Activated CD4-positive, alpha-beta T cell treated with anti-CD3 and anti-CD28 coated beads, Interleukin-2, amount 10 ng/mL, durations not matched to agents 24 days and 14 days (primary cell): ENCODE results near the gene HBQ1. TPM values are rescaled to one million over a fixed set of nuclear protein-coding genes. Genes with fewer than 3 reads are reported as not detected.
A peak's percentile ranks its signal among the peaks of the same experiment; 100 is the strongest.
"Not testable (repeated sequence)": the region's sequence is repeated elsewhere in the genome, so short reads cannot be mapped to it uniquely, and the experiment has no call there.

ENCODE experiments used
- DNase-seq: peaks from one replicate; pipeline ENCODE4 v3.0.0; 2022
- H3K27ac Mint-ChIP-seq: one replicate; pipeline ENCODE4 v1.8.0; 2022; ENCODE audit warnings: mild to moderate bottlenecking, mixed read lengths
- H3K27me3 Mint-ChIP-seq: one replicate; pipeline ENCODE4 v1.8.0; 2022; ENCODE audit warnings: mixed read lengths
- H3K36me3 Mint-ChIP-seq: one replicate; pipeline ENCODE4 v1.8.0; 2022; ENCODE audit warnings: low read depth, mild to moderate bottlenecking, mixed read lengths
- H3K4me1 Mint-ChIP-seq: one replicate; pipeline ENCODE4 v1.8.0; 2021; ENCODE audit warnings: mixed read lengths
- H3K4me3 Mint-ChIP-seq: one replicate; pipeline ENCODE4 v1.8.0; 2022; ENCODE audit warnings: mild to moderate bottlenecking, moderate library complexity, mixed read lengths
- H3K9me3 Mint-ChIP-seq: one replicate; pipeline ENCODE4 v1.8.0; 2021; ENCODE audit warnings: mixed read lengths
- intact Hi-C: fragments of 100-400 bp; cut with micrococcal nuclease; formaldehyde crosslinking; loops from one replicate; pipeline ENCODE4 v1.15.1; 2023
- total RNA-seq: library from RNA; stranded (reverse); gene quantifications from 2 replicates; pipeline ENCODE4 v1.2.3, GENCODE V29; 2022

Gene HBQ1
- total RNA-seq, 1 donor from 2014 or later = 1.6 TPM

- not testable (repeated sequence) for H3K36me3 Mint-ChIP-seq
These were observed 3.5 kb upstream of the HBQ1 start, which contains the start of gene HBA1 for GRCh38 chr16:176477-177382. Gene HBA1, plus strand, starts transcription at chr16:176680. Its CDS starts 37 bp downstream, at chr16:176717.

DNA sequence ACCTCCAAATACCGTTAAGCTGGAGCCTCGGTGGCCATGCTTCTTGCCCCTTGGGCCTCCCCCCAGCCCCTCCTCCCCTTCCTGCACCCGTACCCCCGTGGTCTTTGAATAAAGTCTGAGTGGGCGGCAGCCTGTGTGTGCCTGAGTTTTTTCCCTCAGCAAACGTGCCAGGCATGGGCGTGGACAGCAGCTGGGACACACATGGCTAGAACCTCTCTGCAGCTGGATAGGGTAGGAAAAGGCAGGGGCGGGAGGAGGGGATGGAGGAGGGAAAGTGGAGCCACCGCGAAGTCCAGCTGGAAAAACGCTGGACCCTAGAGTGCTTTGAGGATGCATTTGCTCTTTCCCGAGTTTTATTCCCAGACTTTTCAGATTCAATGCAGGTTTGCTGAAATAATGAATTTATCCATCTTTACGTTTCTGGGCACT, 2.9 kb upstream of the HBQ1 start:
- H3K36me3 Mint-ChIP-seq = no peaks in the 10 kb centered on the region
- peak overlapping the region; percentile 10 for H3K4me3 Mint-ChIP-seq
- H3K27ac Mint-ChIP-seq = no peak overlapping the region
- no peaks in the 10 kb centered on the region for H3K9me3 Mint-ChIP-seq
- peaks cover 46% of the 10 kb centered on the region for H3K27me3 Mint-ChIP-seq
- intact Hi-C loops = no loop called here
- H3K4me1 Mint-ChIP-seq = peaks cover 9% of the 10 kb centered on the region
- no peak for DNase-seq

More at GRCh38 chr16:176477-177382, 3.5 kb upstream of the HBQ1 start, which contains the start of gene HBA1:
- H3K4me3 Mint-ChIP-seq = peak within 1 kb of the TSS; percentile 10
- H3K27me3 Mint-ChIP-seq = peaks cover 48% of the 10 kb centered on the region
- DNase-seq = peak; percentile 72
- H3K27ac Mint-ChIP-seq, H3K9me3 Mint-ChIP-seq, intact Hi-C loops: not testable (repeated sequence)
- H3K4me1 Mint-ChIP-seq = peaks cover 11% of the 10 kb centered on the region

DNA sequence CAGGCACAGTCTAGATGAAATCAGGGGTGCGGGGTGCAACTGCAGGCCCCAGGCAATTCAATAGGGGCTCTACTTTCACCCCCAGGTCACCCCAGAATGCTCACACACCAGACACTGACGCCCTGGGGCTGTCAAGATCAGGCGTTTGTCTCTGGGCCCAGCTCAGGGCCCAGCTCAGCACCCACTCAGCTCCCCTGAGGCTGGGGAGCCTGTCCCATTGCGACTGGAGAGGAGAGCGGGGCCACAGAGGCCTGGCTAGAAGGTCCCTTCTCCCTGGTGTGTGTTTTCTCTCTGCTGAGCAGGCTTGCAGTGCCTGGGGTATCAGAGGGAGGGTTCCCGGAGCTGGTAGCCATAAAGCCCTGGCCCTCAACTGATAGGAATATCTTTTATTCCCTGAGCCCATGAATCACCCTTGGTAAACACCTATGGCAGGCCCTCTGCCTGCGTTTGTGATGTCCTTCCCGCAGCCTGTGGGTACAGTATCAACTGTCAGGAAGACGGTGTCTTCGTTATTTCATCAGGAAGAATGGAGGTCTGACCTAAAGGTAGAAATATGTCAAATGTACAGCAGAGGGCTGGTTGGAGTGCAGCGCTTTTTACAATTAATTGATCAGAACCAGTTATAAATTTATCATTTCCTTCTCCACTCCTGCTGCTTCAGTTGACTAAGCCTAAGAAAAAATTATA, 2.1 kb upstream of the HBQ1 start:
- H3K36me3 Mint-ChIP-seq = peaks cover 1% of the 10 kb centered on the region

DNA sequence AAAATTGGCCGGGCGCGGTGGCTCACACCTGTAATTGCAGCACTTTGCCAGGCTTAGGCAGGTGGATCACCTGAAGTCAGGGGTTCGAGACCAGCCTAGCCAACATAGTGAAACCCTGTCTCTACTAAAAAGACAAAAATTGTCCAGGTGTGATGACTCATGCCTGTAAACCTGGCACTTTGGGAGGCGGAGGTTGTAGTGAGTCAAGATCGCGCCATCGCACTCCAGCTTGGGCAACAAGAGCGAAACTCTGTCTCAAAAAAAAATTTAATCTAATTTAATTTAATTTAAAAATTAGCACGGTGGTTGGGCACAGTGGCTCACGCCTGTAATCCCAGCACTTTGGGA, 1.6 kb upstream of the HBQ1 start:
- Mint-ChIP-seq H3K36me3 (peaks cover 1% of the 10 kb centered on the region), H3K27ac (no peak overlapping the region), H3K4me3 (no peak overlapping the region), H3K27me3 (peaks cover 42% of the 10 kb centered on the region), H3K4me1 (peaks cover 9% of the 10 kb centered on the region), H3K9me3 (no peaks in the 10 kb centered on the region)
- intact Hi-C loops = no loop called here
- DNase-seq = no peak

More for the DNA sequence above, 2.1 kb upstream of the HBQ1 start:
- H3K4me1 Mint-ChIP-seq = peaks cover 9% of the 10 kb centered on the region
- no peak overlapping the region for H3K27ac Mint-ChIP-seq
- H3K27me3 Mint-ChIP-seq = peaks cover 46% of the 10 kb centered on the region
- intact Hi-C loops = no loop called here
- DNase-seq = no peak
- no peaks in the 10 kb centered on the region for H3K9me3 Mint-ChIP-seq
- H3K4me3 Mint-ChIP-seq = no peak overlapping the region

DNA sequence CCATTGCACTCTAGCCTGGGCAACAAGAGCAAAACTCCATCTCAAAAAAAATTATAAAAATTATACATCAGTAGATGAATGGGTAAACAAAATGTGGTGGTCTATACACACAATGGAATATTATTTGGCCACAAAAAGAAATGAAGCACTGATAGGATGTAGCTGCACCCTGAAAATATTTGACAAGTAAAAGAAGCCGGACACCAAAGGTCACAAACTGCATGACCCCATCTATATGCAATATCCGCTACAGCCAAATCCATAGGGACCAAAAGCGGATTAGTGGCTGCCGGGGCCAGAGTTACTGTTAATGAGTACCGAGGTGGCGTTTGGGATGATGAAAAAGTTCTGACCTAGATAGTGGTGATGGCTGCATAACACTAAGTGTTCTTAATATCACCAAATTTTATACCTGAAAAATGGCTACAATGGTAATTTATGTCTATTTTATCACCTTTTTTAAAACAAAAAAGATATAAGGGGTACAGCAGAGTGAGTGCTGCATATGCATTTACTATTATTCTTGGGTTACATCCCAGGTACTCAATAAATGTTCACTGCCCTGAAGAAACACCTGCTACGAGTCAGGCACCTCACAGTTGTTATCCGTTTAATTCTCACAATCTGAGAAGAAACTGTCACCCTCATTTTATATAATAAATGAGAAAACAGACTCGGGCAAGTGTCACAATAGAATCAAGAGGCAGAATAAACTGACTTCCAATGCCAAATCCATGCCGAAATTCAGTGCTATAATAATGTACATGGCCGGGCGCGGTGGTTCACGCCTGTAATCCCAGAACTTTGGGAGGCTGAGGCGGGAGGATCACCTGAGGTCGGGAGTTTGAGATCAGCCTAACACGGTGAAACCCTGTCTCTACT, 807 bp upstream of the HBQ1 start:
- Mint-ChIP-seq H3K4me1 (peaks cover 8% of the 10 kb centered on the region), H3K9me3 (no peaks in the 10 kb centered on the region), H3K36me3 (peaks cover 1% of the 10 kb centered on the region), H3K4me3 (peak overlapping the region; percentile 54), H3K27me3 (peaks cover 37% of the 10 kb centered on the region), H3K27ac (no peak overlapping the region)
- intact Hi-C loops = loop anchor here (5.0 kb wide), 1 partner anchor 183 kb away; no protein-coding TSS in a partner anchor
- DNase-seq = no peak

DNA sequence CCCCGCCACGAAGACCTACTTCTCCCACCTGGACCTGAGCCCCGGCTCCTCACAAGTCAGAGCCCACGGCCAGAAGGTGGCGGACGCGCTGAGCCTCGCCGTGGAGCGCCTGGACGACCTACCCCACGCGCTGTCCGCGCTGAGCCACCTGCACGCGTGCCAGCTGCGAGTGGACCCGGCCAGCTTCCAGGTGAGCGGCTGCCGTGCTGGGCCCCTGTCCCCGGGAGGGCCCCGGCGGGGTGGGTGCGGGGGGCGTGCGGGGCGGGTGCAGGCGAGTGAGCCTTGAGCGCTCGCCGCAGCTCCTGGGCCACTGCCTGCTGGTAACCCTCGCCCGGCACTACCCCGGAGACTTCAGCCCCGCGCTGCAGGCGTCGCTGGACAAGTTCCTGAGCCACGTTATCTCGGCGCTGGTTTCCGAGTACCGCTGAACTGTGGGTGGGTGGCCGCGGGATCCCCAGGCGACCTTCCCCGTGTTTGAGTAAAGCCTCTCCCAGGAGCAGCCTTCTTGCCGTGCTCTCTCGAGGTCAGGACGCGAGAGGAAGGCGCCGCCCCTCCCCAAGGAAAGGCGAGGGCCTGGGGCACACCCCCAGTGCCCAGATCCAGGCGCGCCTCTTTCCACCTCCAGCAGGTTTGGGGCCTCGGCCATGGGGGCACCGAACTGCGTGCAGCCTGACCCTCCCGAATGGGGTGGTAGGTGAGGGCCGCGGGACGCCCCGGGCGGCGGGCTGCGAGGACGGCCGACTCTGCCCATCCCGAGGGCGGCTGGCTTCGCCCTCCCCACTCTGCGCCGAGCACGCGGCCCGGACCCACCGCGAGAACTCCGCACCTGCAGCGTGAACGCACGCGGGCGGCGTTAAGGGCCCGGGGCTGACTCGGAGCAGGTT, 664 bp downstream of the HBQ1 start:
- Mint-ChIP-seq H3K4me3 (peak overlapping the region; percentile 40), H3K36me3 (peaks cover 8% of the 10 kb centered on the region), H3K9me3 (no peaks in the 10 kb centered on the region), H3K4me1 (no peaks in the 10 kb centered on the region), H3K27ac (no peak overlapping the region), H3K27me3 (peaks cover 25% of the 10 kb centered on the region)
- peak; percentile 96 for DNase-seq
- intact Hi-C loops = loop anchor here (1.0 to 5.0 kb wide), 2 partner anchors 74 to 181 kb away; no protein-coding TSS in a partner anchor

DNA sequence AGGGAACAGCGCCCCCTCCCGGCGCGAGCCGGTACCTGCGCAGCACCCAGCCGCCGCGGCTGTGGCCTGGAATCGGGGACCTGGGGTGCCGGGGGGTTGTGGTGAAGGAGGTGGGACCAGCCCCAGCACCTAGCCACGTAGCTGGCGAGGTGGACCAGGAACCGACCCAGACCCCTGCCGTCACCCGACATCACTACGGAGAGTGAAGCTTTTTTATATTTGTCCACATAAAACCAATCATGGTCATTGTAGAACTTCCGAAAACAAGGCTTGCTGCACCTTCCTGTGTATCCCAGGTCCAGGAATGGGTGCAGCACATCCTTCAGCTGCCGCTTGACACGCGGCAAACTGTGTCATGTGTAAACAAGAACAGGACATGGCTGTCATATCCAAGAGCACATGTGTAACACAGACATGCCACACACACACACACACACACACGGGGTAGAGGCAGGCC, 1.3 kb downstream of the HBQ1 start:
- Mint-ChIP-seq H3K27ac (no peak overlapping the region), H3K4me1 (no peaks in the 10 kb centered on the region), H3K36me3 (peaks cover 8% of the 10 kb centered on the region), H3K4me3 (no peak overlapping the region), H3K9me3 (no peaks in the 10 kb centered on the region), H3K27me3 (peaks cover 25% of the 10 kb centered on the region)
- DNase-seq = no peak
- intact Hi-C loops = loop anchor here (1.0 to 5.0 kb wide), 2 partner anchors 74 to 181 kb away; no protein-coding TSS in a partner anchor

GRCh38 chr16:183005-183404, 2.7 kb downstream of the HBQ1 start:
- H3K4me3 Mint-ChIP-seq = no peak overlapping the region
- DNase-seq = no peak
- peaks cover 13% of the 10 kb centered on the region for H3K36me3 Mint-ChIP-seq
- peaks cover 16% of the 10 kb centered on the region for H3K27me3 Mint-ChIP-seq
- intact Hi-C loops = loop anchor here (5.0 kb wide), 1 partner anchor 179 kb away; no protein-coding TSS in a partner anchor
- no peaks in the 10 kb centered on the region for H3K9me3 Mint-ChIP-seq
- no peak overlapping the region for H3K27ac Mint-ChIP-seq
- H3K4me1 Mint-ChIP-seq = no peaks in the 10 kb centered on the region

DNA sequence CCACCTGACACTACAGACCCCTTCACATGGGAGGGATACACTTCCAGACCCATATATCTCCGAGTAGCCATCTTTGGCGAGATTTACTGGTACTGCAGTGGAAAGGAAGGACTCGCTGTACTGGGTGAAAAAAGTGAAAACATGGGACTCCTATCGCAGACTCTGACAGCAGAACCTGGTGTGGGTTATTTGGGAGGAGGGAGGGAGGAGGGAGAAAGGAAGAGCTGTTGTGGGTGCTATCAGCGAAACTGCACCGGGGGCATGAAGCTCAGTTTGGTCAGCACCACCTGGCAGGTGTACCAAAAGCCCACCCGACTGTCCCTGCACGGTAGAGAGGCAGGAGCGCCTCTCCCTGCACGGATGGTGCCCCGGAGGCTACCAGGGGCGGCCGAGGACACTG, 5.0 kb downstream of the HBQ1 start:
- no peaks in the 10 kb centered on the region for H3K27me3 Mint-ChIP-seq
- H3K4me3 Mint-ChIP-seq = no peak overlapping the region

GRCh38 chr16:185691-186090, 5.4 kb downstream of the HBQ1 start:
- Mint-ChIP-seq H3K4me3 (no peak overlapping the region), H3K4me1 (peaks cover 2% of the 10 kb centered on the region), H3K27me3 (no peaks in the 10 kb centered on the region), H3K36me3 (peaks cover 31% of the 10 kb centered on the region), H3K9me3 (no peaks in the 10 kb centered on the region), H3K27ac (no peak overlapping the region)
- no peak for DNase-seq
- intact Hi-C loops = no loop called here

More for the DNA sequence above, 5.0 kb downstream of the HBQ1 start:
- Mint-ChIP-seq H3K4me1 (peaks cover 2% of the 10 kb centered on the region), H3K27ac (no peak overlapping the region), H3K36me3 (peaks cover 28% of the 10 kb centered on the region), H3K9me3 (no peaks in the 10 kb centered on the region)
- no peak for DNase-seq
- intact Hi-C loops = no loop called here

- no peak for DNase-seq
- Mint-ChIP-seq H3K27ac (no peak overlapping the region), H3K4me1 (peaks cover 2% of the 10 kb centered on the region), H3K4me3 (no peak overlapping the region), H3K9me3 (no peaks in the 10 kb centered on the region), H3K27me3 (no peaks in the 10 kb centered on the region), H3K36me3 (peaks cover 43% of the 10 kb centered on the region)
- intact Hi-C loops = no loop called here
These were observed 7.1 kb downstream of the HBQ1 start for GRCh38 chr16:187330-187729.

DNA sequence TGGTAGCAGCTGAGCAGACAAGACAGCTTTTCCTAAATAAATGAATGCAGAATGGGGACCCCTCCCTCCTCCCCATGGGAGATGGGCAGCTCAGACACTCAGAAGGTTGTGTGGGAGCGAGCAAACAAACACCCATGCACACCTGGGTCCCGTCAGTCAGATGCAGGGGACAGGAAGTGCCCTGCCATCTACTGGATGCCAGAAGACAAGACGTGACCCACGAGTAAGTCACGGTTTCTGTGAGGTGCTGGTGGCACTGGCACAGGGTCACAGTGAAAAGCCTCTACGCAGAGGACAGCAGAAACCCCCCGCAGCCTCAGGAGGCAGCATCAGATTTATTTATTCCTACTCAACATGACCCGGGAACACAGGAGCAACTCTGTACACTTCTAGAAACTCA, 8.4 kb downstream of the HBQ1 start:
- H3K4me3 Mint-ChIP-seq = no peak overlapping the region
- H3K36me3 Mint-ChIP-seq = peaks cover 46% of the 10 kb centered on the region
- H3K27me3 Mint-ChIP-seq = no peaks in the 10 kb centered on the region
- DNase-seq = peak; percentile 73
- H3K9me3 Mint-ChIP-seq = no peaks in the 10 kb centered on the region
- peaks cover 2% of the 10 kb centered on the region for H3K4me1 Mint-ChIP-seq
- intact Hi-C loops = no loop called here
- H3K27ac Mint-ChIP-seq = no peak overlapping the region
